Pulmonary artery endothelial cell (primary cell): ENCODE measurements around the gene CLEC9A. TPM values are rescaled to one million over a fixed set of nuclear protein-coding genes. Genes with fewer than 3 reads are reported as not detected.

ENCODE experiments used
- DNase-seq: peaks from one replicate; pipeline ENCODE4 v3.0.0-alpha.2; 2011; ENCODE audit warnings: low read depth, low spot score
- total RNA-seq: library from RNA; depleted of rRNA; stranded (reverse); fragments of >200 nt; gene quantifications from 2 replicates; pipeline ENCODE4 v1.2.3, GENCODE V29; 2014

Gene CLEC9A
- total RNA-seq, 1 donor from 2014 or later: not detected

DNA sequence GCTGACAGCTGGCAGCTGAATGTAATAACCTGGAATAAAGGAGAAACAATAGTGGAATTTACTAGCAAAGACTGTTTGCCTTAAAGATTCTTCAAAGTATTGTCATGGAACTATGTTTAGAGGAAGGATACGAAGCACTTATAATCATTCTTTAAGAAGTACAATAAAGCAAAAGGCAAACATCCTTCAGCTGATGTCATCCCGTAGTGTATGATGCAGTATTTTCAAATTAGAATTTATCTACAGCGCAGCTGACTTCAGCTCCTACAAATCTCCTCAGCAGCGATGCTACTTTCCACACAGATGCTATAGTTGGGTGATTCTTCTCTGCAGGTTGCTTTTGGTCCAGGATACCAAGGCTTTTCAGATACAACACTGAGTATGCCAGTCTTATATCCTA lies 36.8 kb downstream of the CLEC9A start:
- peak; percentile 41 for DNase-seq

- peak; percentile 95 for DNase-seq
These were observed 37.5 kb downstream of the CLEC9A start for GRCh38 chr12:10067942-10068341.

- no peak for DNase-seq
These were observed 38.2 kb downstream of the CLEC9A start for GRCh38 chr12:10068644-10069043.

- DNase-seq: peak; percentile 66
These were observed 38.6 kb downstream of the CLEC9A start for GRCh38 chr12:10069099-10069498.

- no peak for DNase-seq
These were observed 39.5 kb downstream of the CLEC9A start for GRCh38 chr12:10069976-10070375.

- DNase-seq: no peak
These were observed 39.9 kb downstream of the CLEC9A start for GRCh38 chr12:10070380-10070779.

DNA sequence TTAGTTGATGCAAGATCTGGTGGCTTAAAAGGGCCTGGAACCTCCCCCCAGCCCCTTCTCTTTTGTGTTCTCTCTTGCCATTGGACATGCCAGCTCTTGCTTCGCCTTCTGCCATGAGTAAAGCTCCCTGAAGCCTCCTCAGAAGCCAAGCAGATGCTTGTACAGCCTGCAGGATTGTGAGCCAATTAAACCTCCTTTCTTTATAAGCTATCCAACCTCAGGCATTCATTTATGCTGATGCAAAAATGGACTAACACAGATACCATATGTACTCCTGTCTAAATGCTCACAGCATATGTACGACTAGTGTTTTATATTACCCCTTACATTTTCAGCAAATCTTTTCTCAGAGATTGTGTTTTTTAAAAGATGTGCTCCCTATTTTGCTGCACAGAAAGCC lies 41.6 kb downstream of the CLEC9A start:
- no peak for DNase-seq

DNA sequence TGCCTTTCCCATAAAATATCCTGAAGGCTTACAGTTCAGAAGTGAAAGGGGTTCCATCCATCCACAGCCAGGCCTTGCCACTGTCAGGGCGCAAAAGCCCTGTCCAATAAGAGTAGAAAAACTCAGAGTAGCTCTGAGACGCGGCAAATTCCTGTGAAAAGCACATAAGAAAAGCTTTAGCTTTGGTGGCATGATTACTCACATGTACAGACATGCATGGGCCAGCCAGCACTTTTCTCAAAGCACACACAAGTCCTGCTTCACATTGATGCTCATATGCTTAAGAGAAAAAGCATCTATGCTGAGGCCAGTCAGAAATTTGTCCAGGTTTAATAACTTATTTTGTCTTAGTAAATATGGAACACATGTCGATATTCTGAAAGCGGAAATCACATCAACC lies 42.8 kb downstream of the CLEC9A start:
- no peak for DNase-seq

DNA sequence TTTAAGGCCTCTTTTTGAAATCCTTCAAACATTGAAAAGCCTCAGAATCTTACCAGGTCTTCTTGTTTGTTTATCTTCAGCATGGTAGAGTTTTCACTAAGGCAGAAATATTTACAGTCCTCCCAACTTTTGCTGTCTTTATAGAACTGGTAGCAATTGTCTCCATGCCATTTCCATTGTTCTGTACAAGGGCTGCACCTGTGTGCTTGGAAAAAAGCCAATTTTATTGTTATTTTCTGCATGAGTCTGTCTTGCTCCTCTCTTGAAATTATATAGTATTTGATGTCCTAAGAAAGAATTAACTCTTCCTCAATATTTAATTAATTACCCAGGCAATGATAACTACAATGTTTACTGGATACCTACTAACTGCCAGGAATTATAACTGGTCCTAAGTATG lies 45.0 kb downstream of the CLEC9A start:
- no peak for DNase-seq

- no peak for DNase-seq
These were observed 51.8 kb downstream of the CLEC9A start for GRCh38 chr12:10082117-10082874.

- no peak for DNase-seq
These were observed 54.3 kb downstream of the CLEC9A start for GRCh38 chr12:10084733-10085132.

GRCh38 chr12:10086387-10086786 lies 55.9 kb downstream of the CLEC9A start:
- no peak for DNase-seq

- DNase-seq: no peak
These were observed 57.5 kb downstream of the CLEC9A start for GRCh38 chr12:10088031-10088430.

- no peak for DNase-seq
These were observed 58.7 kb downstream of the CLEC9A start for GRCh38 chr12:10088955-10089900.

GRCh38 chr12:10094646-10095395 lies 64.3 kb downstream of the CLEC9A start:
- DNase-seq: no peak

GRCh38 chr12:10095971-10096370 lies 65.5 kb downstream of the CLEC9A start:
- DNase-seq: no peak

DNA sequence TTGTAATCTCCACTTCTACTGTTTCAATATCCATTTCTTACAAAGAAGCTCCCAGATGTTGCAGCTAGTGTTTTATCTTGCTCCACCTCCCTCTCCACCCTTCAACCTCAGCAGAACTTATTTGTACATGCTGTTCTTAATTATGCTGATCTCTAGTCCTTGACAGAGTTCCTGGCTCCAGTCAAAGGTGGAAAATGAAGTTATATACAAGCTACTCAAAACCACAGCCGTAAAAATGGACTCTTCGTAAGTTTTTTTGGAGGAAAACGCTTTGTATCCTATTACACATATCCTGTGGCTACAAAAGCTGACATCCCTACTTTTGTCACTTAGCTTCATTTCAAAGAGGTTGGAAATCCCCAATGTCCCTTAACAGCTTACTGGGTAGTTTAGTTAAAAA lies 67.0 kb downstream of the CLEC9A start:
- DNase-seq: no peak

GRCh38 chr12:10098791-10099190 lies 68.3 kb downstream of the CLEC9A start, which contains the start of gene CLEC1A:
Gene CLEC1A, minus strand, starts transcription at chr12:10098985. Its CDS starts 63 bp downstream, at chr12:10098922.
- no peak for DNase-seq

DNA sequence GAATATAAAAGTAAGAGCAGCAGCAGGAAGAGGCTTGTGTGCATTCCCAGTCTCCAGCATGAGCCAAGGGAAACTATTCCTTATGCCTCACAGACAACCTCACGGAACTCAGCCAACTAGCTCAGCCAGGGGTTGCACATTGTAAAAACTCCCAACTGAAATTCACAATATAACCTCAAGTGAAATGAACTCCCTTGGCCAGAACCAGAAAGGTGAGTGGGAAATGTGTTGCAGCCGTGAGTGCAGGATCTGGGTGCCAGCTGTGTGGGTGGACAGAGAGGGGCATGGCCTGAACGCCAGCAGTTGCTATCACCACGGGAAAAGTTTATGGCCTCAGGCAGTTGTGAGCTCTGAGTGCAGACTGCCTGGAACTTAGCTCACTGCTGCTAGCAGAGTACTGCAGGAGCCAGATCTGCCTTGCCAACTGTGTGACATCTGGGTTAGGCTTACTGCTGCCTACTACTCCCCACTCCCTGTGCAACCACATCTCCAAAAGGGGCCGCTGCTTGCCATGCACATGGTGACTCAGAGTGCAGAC lies 70.6 kb downstream of the CLEC9A start:
- no peak for DNase-seq

- no peak for DNase-seq
These were observed 71.3 kb downstream of the CLEC9A start for GRCh38 chr12:10101648-10102220.

DNA sequence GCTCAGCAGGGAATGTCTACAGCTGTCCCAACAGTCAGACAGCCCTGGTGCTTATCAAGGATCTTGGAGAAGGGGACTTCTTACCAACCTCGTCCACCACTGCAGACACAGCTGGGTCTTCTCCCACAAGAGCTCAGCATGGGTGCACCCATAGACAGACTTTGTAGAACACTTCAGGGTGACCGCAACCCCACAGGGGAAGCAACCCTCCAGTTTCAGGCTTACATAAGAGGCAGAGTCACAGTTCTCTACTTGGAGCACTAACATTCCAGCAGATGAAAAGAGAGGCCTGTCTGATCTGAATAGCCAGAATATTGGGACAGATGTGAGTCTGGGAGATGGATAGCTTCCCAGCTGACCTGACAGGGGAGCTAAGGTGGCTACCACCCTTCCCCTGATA lies 71.8 kb downstream of the CLEC9A start:
- DNase-seq: no peak
